ENCODE measurements around the gene MAPK10.
"Not testable (repeated sequence)": the region's sequence is repeated elsewhere in the genome, so short reads cannot be mapped to it uniquely, and the experiment has no call there.

Gene MAPK10

GRCh38 chr4:86096373-86096772, 263.5 kb downstream of the MAPK10 start:
- no peak for TF ChIP-seq CTCF (IDR thresholded peaks at IDR 0.05; ENCODE audit: extremely low read depth, missing control alignments)
- DNase-seq (ENCODE audit: low spot score): no peak

GRCh38 chr4:86092684-86093083, 267.2 kb downstream of the MAPK10 start:
- no peak for TF ChIP-seq CTCF (IDR thresholded peaks at IDR 0.05; ENCODE audit: extremely low read depth, missing control alignments)

GRCh38 chr4:86091201-86091600, 268.7 kb downstream of the MAPK10 start:
- DNase-seq (ENCODE audit: low spot score): no peak
- TF ChIP-seq CTCF (IDR thresholded peaks at IDR 0.05; ENCODE audit: extremely low read depth, missing control alignments): no peak

More at GRCh38 chr4:86092684-86093083, 267.2 kb downstream of the MAPK10 start:
- DNase-seq (ENCODE audit: low spot score): no peak

- no peak for DNase-seq (ENCODE audit: low spot score)
- no peak for TF ChIP-seq CTCF (IDR thresholded peaks at IDR 0.05; ENCODE audit: extremely low read depth, missing control alignments)
These were observed 270.0 kb downstream of the MAPK10 start for GRCh38 chr4:86089781-86090323.

- no peak for DNase-seq (ENCODE audit: low spot score)
- TF ChIP-seq CTCF (IDR thresholded peaks at IDR 0.05; ENCODE audit: extremely low read depth, missing control alignments): no peak
These were observed 270.8 kb downstream of the MAPK10 start for GRCh38 chr4:86089053-86089452.

GRCh38 chr4:86075796-86076195, 284.1 kb downstream of the MAPK10 start:
- not testable (repeated sequence) for DNase-seq (ENCODE audit: low spot score)

GRCh38 chr4:86060341-86060740, 299.5 kb downstream of the MAPK10 start:
- no peak for DNase-seq (ENCODE audit: low spot score)
- no peak for TF ChIP-seq CTCF (IDR thresholded peaks at IDR 0.05; ENCODE audit: extremely low read depth, missing control alignments)

- DNase-seq (ENCODE audit: low spot score): no peak
- no peak for TF ChIP-seq CTCF (IDR thresholded peaks at IDR 0.05; ENCODE audit: extremely low read depth, missing control alignments)
These were observed 301.2 kb downstream of the MAPK10 start for GRCh38 chr4:86058621-86059020.
